Airway epithelial cell (primary cell): ENCODE data around the gene RPN1. TPM values are rescaled to one million over a fixed set of nuclear protein-coding genes. Genes with fewer than 3 reads are reported as not detected.

Experiments used
- total RNA-seq: library from RNA; depleted of rRNA; stranded (reverse); fragments of >200 nt; gene quantifications from 2 replicates; pipeline ENCODE4 v1.2.3, GENCODE V29; 2015

The RPN1 gene
- total RNA-seq = 219 and 256 TPM in 2 replicates

GRCh38 chr3:128650096-128651050 is at the start of gene RPN1:
Gene RPN1 (minus strand): TSS chr3:128650818. CDS start chr3:128650800, 18 bp downstream.

Other genes with a start within 250 kb of the RPN1 start
- not detected in 2 replicates for gene DNAJB8, start 183.9 kb downstream of the RPN1 start, total RNA-seq
- gene GATA2, start 157.6 kb downstream of the RPN1 start, total RNA-seq = not detected in 2 replicates
- 64.7 and 93.7 TPM in 2 replicates for gene RAB7A, start 75.4 kb upstream of the RPN1 start, total RNA-seq
- 27.6 and 37.7 TPM in 2 replicates for gene ACAD9, start 228.8 kb upstream of the RPN1 start, total RNA-seq